ENCODE data around the gene ANKS3. TPM values are rescaled to one million over a fixed set of nuclear protein-coding genes. Genes with fewer than 3 reads are reported as not detected.

The ANKS3 gene
- total RNA-seq, 1 experiment from 2014 or later = 25.5 TPM

- ChIA-PET POLR2A (interaction anchor here (0.6 kb wide), 1 partner anchor 83 kb away, joined by 3 read pairs; no protein-coding TSS in a partner anchor), CTCF (no interaction called here), RAD21 (ENCODE audit: low non-redundant PET in 1 of 2, low total read pairs in 2 of 2, uncharacterized antibody in 2 of 2, unreplicated experiment in 2 of 2) (no interaction called here)
- Histone ChIP-seq H3K27me3 (ENCODE audit: insufficient read depth, low read length) (no peaks in the 10 kb centered on the region), H3K4me1 (ENCODE audit: control insufficient read depth in 1 of 2, insufficient read depth in 2 of 2, low read length in 2 of 2) (peaks cover 0 to 7% of the 10 kb centered on the region in 2 experiments; a peak in 1 of 4 replicates), H3K9me2 (ENCODE audit: insufficient read depth) (no peaks in the 10 kb centered on the region), H3K9me3 (ENCODE audit: control insufficient read depth in 1 of 2, insufficient read depth in 1 of 2, low read depth in 1 of 2, low read length in 2 of 2) (no peaks in the 10 kb centered on the region), H3K36me3 (ENCODE audit: control insufficient read depth in 1 of 2, insufficient read depth in 2 of 2, low read length in 2 of 2) (peaks cover 14 to 15% of the 10 kb centered on the region in 2 experiments; a peak in 3 of 4 replicates), H2AFZ (ENCODE audit: low read depth, low read length, poor library complexity, severe bottlenecking) (no peak overlapping the region), H3K27ac (ENCODE audit: low read depth, low read length) (no peak overlapping the region), H3K4me3 (replicated peaks in 1 of 2; ENCODE audit: low read depth in 1 of 2, low read length in 2 of 2) (no peak overlapping the region), H3K9ac (ENCODE audit: low read length) (no peak overlapping the region), H3K4me2 (ENCODE audit: low read length) (no peak overlapping the region), H3K79me2 (ENCODE audit: insufficient read depth, low read length) (no peaks in the 10 kb centered on the region; the same call in 1 of the 2 replicates), H4K20me1 (ENCODE audit: insufficient read depth) (no peaks in the 10 kb centered on the region)
- BruUV-seq (replicated peaks) = no TSS peak
- ATAC-seq (no peak), DNase-seq (ENCODE audit: low read depth, low spot score) (no peak)
- TF ChIP-seq SP1 (IDR thresholded peaks at IDR 0.05; ENCODE audit: low read depth) (no peak), SRF (IDR thresholded peaks at IDR 0.05; ENCODE audit: low read depth) (no peak), ZFX (IDR thresholded peaks at IDR 0.05) (no peak), POLR2A (IDR thresholded peaks at IDR 0.05; ENCODE audit: borderline replicate concordance, extremely low read depth, insufficient read depth, insufficient read length) (no peak), EGR1 (IDR thresholded peaks at IDR 0.05; ENCODE audit: low read depth) (no peak), CBX3 (IDR thresholded peaks at IDR 0.05; ENCODE audit: low read depth) (no peak), FOSL1 (IDR thresholded peaks at IDR 0.05; ENCODE audit: low read depth) (no peak), REST (IDR thresholded peaks at IDR 0.05; ENCODE audit: low read depth) (no peak), TCF7L2 (IDR thresholded peaks at IDR 0.05; ENCODE audit: borderline replicate concordance, extremely low read depth, insufficient read depth, insufficient read length) (no peak), RAD21 (IDR thresholded peaks at IDR 0.05; ENCODE audit: low read depth) (no peak), SIN3A (IDR thresholded peaks at IDR 0.05; ENCODE audit: low read depth) (no peak), CEBPB (IDR thresholded peaks at IDR 0.05; ENCODE audit: low read depth) (no peak), ZBTB33 (IDR thresholded peaks at IDR 0.05; ENCODE audit: extremely low read depth, insufficient replicate concordance, low read length) (no peak), JUND (IDR thresholded peaks at IDR 0.05) (no peak), YY1 (IDR thresholded peaks at IDR 0.05; ENCODE audit: extremely low read depth, insufficient replicate concordance, low read depth, low read length) (no peak)
- intact Hi-C loops (cut with micrococcal nuclease) = no loop called here
Measured at GRCh38 chr16:4698321-4699045, 35.6 kb downstream of the ANKS3 start.
